Endothelial cell (in vitro differentiated cells): ENCODE results near the gene HERC5. TPM values are rescaled to one million over a fixed set of nuclear protein-coding genes. Genes with fewer than 3 reads are reported as not detected.
"Not testable (repeated sequence)": the region's sequence is repeated elsewhere in the genome, so short reads cannot be mapped to it uniquely, and the experiment has no call there.

Experiments used
- DNase-seq: peaks from one replicate; pipeline ENCODE4 v3.0.0; 2021; ENCODE audit warnings: low spot score
- H3K27ac Mint-ChIP-seq: one replicate; pipeline ENCODE4 v1.8.0; 2021; ENCODE audit warnings: mixed read lengths, inconsistent platforms; ENCODE audit not compliant: unreplicated experiment
- H3K27me3 Mint-ChIP-seq: one replicate; pipeline ENCODE4 v1.8.0; 2021; ENCODE audit warnings: mild to moderate bottlenecking, moderate library complexity, mixed read lengths, inconsistent platforms; ENCODE audit not compliant: unreplicated experiment
- H3K36me3 Mint-ChIP-seq: one replicate; pipeline ENCODE4 v1.8.0; 2021; ENCODE audit warnings: mild to moderate bottlenecking, low read depth, mixed read lengths, inconsistent platforms; ENCODE audit not compliant: unreplicated experiment
- H3K4me1 Mint-ChIP-seq: one replicate; pipeline ENCODE4 v1.8.0; 2021; ENCODE audit warnings: mild to moderate bottlenecking, mixed read lengths, inconsistent platforms; ENCODE audit not compliant: unreplicated experiment
- H3K4me3 Mint-ChIP-seq: one replicate; pipeline ENCODE4 v1.8.0; 2021; ENCODE audit warnings: mild to moderate bottlenecking, mixed read lengths, inconsistent platforms; ENCODE audit not compliant: unreplicated experiment
- H3K9me3 Mint-ChIP-seq: one replicate; pipeline ENCODE4 v1.8.0; 2021; ENCODE audit warnings: mixed read lengths, inconsistent platforms; ENCODE audit not compliant: unreplicated experiment
- total RNA-seq: library from RNA; stranded (reverse); fragmentation: NEBNext Ultra II Directional; extraction: Animal tissue kit (Norgen Biotek cat#: 25700); gene quantifications from one replicate; pipeline ENCODE4 v1.2.1, GENCODE V29; 2021; ENCODE audit not compliant: unreplicated experiment
- TF ChIP-seq, protein P1 (sequence below): fragments of 200-600 bp; sonication (generic); IDR thresholded peaks from one replicate; pipeline ENCODE4 v1.5.0; 2021; ENCODE audit warnings: antibody characterized with exemption; ENCODE audit not compliant: unreplicated experiment

Gene HERC5
- total RNA-seq, 1 donor from 2014 or later, result 9.1 TPM

DNA sequence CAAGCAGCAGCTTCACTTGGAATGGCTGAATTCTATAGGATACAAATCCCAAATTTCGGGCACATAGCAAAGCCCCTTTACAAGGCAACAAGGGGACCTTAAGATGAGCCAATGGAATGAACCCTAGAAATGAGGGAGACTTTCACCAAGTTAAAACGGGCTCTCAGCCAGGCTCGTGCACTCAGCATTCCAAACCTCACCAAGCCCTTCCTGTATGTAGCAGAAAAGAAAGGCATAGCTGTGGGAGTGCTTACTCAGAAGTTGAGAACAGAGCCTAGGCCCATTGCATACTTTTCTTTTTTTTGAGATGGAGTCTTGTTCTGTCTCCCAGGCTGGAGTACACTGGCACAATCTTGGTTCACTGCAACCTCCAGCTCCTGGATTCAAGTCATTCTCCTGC lies 10.8 kb upstream of the HERC5 start:
- no peaks in the 10 kb centered on the region for H3K4me1 Mint-ChIP-seq
- no peak for DNase-seq
- H3K4me3 Mint-ChIP-seq, result no peak overlapping the region
- peaks cover 2% of the 10 kb centered on the region for H3K27me3 Mint-ChIP-seq
- H3K27ac Mint-ChIP-seq, result no peak overlapping the region
- TF ChIP-seq, protein P1, sequence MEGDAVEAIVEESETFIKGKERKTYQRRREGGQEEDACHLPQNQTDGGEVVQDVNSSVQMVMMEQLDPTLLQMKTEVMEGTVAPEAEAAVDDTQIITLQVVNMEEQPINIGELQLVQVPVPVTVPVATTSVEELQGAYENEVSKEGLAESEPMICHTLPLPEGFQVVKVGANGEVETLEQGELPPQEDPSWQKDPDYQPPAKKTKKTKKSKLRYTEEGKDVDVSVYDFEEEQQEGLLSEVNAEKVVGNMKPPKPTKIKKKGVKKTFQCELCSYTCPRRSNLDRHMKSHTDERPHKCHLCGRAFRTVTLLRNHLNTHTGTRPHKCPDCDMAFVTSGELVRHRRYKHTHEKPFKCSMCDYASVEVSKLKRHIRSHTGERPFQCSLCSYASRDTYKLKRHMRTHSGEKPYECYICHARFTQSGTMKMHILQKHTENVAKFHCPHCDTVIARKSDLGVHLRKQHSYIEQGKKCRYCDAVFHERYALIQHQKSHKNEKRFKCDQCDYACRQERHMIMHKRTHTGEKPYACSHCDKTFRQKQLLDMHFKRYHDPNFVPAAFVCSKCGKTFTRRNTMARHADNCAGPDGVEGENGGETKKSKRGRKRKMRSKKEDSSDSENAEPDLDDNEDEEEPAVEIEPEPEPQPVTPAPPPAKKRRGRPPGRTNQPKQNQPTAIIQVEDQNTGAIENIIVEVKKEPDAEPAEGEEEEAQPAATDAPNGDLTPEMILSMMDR, result no peak
- peaks cover 13% of the 10 kb centered on the region for H3K36me3 Mint-ChIP-seq
- no peaks in the 10 kb centered on the region for H3K9me3 Mint-ChIP-seq

DNA sequence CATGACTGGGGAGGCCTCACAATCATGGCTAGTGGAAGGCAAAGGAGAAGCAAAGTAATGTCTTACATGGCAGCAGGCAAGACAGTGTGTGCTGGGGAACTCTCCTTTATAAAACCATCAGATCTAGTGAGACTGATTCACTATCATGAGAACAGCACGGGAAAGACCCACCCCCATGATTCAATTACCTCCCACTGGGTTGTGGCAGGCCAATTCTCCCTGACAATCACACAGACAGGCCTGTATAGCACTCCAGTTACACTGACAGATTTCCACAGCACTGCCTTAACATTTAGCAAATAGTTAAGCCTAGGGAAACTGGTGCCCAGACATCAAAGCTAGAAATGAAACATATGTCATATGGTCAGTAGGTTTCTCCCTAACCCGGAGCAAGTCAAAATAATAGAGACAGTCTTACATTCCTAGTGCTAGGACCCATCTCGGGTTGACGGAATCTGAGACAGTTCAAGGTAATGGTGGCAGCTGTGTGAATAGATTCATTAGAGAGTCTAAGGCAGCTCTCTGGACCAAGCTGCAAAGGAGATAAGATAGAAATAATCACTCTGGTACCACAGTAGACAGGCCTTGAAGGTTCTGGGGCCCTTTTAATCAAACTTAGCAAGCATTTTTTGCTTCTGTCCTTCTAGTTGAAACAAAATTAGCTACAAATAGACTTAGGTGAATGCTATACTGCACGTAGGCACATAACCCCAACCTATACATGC lies 9.4 kb upstream of the HERC5 start:
- Mint-ChIP-seq H3K4me3 (no peak overlapping the region), H3K27ac (no peak overlapping the region), H3K9me3 (no peaks in the 10 kb centered on the region), H3K36me3 (peaks cover 7% of the 10 kb centered on the region), H3K27me3 (peaks cover 2% of the 10 kb centered on the region), H3K4me1 (no peaks in the 10 kb centered on the region)
- TF ChIP-seq, protein P1, result no peak
- DNase-seq, result no peak

DNA sequence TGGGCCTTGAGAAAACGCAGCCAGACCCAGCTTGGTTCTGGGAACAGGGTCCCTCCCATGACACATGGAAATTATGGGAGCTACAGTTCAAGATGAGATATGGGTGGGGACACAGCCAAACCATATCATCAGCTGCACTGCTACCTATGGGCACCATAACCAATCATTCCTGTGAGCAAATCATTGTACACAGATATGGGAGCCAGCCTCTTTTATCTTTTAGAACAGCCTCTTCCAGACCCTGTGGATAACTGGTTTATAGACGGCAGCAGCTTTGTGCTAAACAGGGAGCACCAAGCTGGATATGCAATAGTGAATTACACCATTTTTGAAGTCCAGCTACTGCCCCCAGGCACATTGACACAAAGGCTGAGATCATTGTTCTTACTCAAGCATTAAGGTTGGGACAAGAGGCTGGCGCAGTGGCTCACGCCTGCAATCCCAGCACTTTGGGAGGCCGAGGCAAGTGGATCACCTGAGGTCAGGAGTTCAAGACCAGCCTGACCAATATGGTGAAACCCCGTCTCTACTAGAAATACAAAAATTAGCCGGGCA lies 8.6 kb upstream of the HERC5 start:
- not testable (repeated sequence) for H3K27ac Mint-ChIP-seq, H3K4me1 Mint-ChIP-seq, DNase-seq, H3K27me3 Mint-ChIP-seq, H3K4me3 Mint-ChIP-seq, H3K36me3 Mint-ChIP-seq, H3K9me3 Mint-ChIP-seq

DNA sequence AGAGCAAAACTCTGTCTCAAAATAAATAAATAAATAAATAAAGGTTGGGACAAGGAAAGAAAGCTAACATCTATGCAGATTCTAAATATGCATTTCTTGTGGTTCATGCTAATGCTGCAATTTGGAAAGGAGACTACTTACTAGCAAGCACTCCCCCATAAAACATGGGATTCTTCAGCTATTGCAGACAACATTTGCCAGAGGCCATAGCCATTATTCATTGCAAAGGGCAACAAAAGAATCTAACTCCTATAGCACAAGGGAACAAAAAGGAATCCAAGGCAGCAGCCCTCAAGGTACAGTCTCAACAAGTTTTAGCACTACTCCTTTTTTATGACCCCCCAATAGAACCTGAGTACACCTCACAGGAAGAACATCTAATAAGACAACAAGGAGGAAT lies 8.0 kb upstream of the HERC5 start:
- no peak for DNase-seq
- H3K27me3 Mint-ChIP-seq, result peaks cover 2% of the 10 kb centered on the region
- no peaks in the 10 kb centered on the region for H3K9me3 Mint-ChIP-seq
- H3K36me3 Mint-ChIP-seq, result peaks cover 4% of the 10 kb centered on the region
- H3K4me1 Mint-ChIP-seq, result no peaks in the 10 kb centered on the region
- H3K27ac Mint-ChIP-seq, result no peak overlapping the region
- TF ChIP-seq, protein P1, result no peak
- H3K4me3 Mint-ChIP-seq, result no peak overlapping the region

DNA sequence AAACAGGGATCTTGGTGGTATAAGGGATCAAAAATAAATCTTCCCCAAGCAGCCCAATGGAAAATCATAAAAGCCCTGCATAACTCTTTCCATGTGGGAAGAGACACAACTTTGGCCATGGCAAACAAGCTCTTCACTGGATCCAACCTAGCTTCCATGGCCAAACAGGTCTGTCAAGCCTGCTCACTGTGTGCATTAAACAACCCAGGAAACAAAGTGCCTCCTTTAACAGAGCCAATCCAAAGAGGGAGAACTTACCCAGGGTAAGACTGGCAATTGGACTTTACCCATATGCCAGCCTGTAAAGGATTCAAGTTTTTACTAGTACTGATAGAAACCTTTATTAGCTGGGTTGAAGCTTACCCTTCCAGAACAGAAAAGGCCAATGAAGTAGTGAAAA lies 7.6 kb upstream of the HERC5 start:
- H3K36me3 Mint-ChIP-seq, result peaks cover 4% of the 10 kb centered on the region
- DNase-seq, result no peak
- H3K27me3 Mint-ChIP-seq, result peaks cover 2% of the 10 kb centered on the region
- no peak overlapping the region for H3K4me3 Mint-ChIP-seq
- no peaks in the 10 kb centered on the region for H3K4me1 Mint-ChIP-seq
- no peak overlapping the region for H3K27ac Mint-ChIP-seq
- H3K9me3 Mint-ChIP-seq, result no peaks in the 10 kb centered on the region
- TF ChIP-seq, protein P1, result no peak
